ENCODE measurements around the gene OMD.

GRCh38 chr9:92423612-92424011 lies 659 bp downstream of the OMD start:
- TF ChIP-seq, protein P1, sequence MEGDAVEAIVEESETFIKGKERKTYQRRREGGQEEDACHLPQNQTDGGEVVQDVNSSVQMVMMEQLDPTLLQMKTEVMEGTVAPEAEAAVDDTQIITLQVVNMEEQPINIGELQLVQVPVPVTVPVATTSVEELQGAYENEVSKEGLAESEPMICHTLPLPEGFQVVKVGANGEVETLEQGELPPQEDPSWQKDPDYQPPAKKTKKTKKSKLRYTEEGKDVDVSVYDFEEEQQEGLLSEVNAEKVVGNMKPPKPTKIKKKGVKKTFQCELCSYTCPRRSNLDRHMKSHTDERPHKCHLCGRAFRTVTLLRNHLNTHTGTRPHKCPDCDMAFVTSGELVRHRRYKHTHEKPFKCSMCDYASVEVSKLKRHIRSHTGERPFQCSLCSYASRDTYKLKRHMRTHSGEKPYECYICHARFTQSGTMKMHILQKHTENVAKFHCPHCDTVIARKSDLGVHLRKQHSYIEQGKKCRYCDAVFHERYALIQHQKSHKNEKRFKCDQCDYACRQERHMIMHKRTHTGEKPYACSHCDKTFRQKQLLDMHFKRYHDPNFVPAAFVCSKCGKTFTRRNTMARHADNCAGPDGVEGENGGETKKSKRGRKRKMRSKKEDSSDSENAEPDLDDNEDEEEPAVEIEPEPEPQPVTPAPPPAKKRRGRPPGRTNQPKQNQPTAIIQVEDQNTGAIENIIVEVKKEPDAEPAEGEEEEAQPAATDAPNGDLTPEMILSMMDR (IDR thresholded peaks at IDR 0.05; ENCODE audit: low read depth, low read length, poor library complexity, severe bottlenecking), result no peak
- TF ChIP-seq EZH2phosphoT487 (IDR thresholded peaks at IDR 0.05; ENCODE audit: borderline replicate concordance, low read length), result no peak

Measured in DOHH2 (cell line).